Lower lobe of right lung (tissue), 2 donors: Measurements from ENCODE around the gene RASSF7. TPM values are rescaled to one million over a fixed set of nuclear protein-coding genes. Genes with fewer than 3 reads are reported as not detected.

ENCODE experiments used
- ATAC-seq, 2 donors: fragments of 200-7000 bp; cut with Tn5 transposase; one replicate each; pipeline ENCODE4 v1.9.1; 2020 to 2022; ENCODE audit warnings: mild to moderate bottlenecking in 2 of 2, moderate library complexity in 2 of 2
- DNase-seq: peaks from one replicate; pipeline ENCODE4 v3.0.0-alpha.2; 2020
- H3K27ac ChIP-seq: fragments of 200-600 bp; one replicate; pipeline ENCODE4 v1.8.0; 2022
- H3K27me3 ChIP-seq: fragments of 200-600 bp; one replicate; pipeline ENCODE4 v1.8.0; 2022; ENCODE audit warnings: low read depth
- H3K36me3 ChIP-seq: fragments of 200-600 bp; one replicate; pipeline ENCODE4 v1.8.0; 2022; ENCODE audit warnings: mild to moderate bottlenecking
- H3K4me1 ChIP-seq: fragments of 200-600 bp; one replicate; pipeline ENCODE4 v1.8.0; 2022
- H3K4me3 ChIP-seq: fragments of 200-600 bp; one replicate; pipeline ENCODE4 v1.8.0; 2022; ENCODE audit warnings: mild to moderate bottlenecking
- H3K9me3 ChIP-seq: fragments of 200-600 bp; one replicate; pipeline ENCODE4 v1.8.0; 2022
- intact Hi-C: fragments of 100-400 bp; cut with DNase I; formaldehyde crosslinking; loops from one replicate; pipeline ENCODE4 v1.11.0; 2022
- total RNA-seq: library from RNA; stranded (reverse); fragmentation: NEBNext Ultra II Directional; extraction: Animal tissue kit (Norgen Biotek cat#: 25700); gene quantifications from one replicate; pipeline ENCODE4 v1.2.1, GENCODE V29; 2021
- TF ChIP-seq, protein P1 (sequence below): fragments of 200-600 bp; IDR thresholded peaks from one replicate; pipeline ENCODE4 v1.8.0; 2022; ENCODE audit warnings: antibody characterized with exemption, mild to moderate bottlenecking
- donor health status: DM: no; HTN: yes; CAD: no; lungs with severe emphysema.

Gene RASSF7
- total RNA-seq, 1 donor from 2014 or later = 71.5 TPM

DNA sequence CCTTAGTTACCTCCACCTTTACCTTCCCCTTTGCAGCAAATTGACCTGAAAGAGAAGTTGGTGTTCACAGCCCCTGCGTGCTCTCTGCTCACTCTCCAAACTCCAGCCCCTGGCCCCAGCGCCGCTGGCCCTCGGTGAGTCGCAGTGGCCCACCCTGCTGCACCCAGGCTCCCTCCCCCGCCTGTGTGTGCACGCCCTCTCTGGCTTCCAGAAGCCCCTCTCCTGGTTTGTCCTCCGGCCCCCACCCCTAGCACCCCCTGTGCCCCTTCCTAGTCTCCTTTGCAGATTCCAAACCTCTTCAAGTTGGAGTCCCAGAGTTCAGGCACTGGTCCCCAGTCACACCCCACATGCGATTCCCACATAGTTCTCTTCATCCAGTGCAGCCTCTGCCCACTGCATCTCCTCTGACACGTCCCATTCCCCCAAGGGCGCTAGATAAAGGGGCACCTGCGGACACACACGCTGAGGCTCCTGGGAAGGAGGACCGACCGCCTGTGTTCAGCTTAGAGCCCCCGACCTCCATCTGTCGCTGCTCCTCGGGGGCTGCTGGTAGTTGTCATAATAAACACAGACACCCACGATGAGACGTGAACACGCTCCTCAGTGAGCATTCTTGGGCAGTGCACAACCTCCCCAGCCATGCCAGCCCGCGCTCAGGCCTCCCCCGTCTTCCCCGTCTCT lies 14.0 kb downstream of the RASSF7 start:
- intact Hi-C loops = no loop called here
- DNase-seq = no peak
- H3K4me1 ChIP-seq = peaks cover 56% of the 10 kb centered on the region

DNA sequence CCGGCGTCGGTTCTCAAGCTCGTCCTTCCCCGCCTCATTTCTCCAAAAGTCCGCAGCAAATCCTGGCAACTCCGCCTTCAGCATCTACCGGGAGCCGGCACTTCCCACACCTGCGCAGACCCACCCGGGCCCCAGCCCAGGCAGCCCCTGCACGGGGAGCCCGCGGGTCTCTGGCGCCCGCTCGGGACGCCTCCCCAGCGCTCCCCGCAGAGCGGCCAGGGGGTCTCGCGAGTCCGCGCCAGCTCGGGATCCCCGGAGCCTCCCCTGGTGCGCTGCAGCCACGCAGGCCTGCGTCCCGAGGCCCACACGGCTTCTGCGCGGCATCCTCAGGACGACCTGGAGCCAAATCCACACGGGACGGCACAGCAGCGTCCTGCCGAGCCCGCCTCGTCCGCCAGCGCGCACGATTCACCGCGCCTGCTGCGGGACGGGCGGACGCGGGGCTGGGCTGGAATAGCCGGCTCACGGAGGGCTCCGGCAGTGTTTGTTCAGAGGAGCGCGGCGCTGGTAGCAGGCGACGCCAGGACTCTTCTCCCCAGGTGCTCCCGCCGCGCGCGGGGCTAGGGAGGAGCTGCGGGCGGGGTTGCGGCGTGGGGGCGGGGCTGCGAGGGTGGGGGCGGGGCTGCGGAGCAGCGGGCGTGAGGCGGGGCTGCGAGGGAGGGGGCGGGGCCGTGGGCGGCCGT lies 14.7 kb downstream of the RASSF7 start:
- Histone ChIP-seq H3K4me3 (peak overlapping the region; percentile 78), H3K9me3 (no peaks in the 10 kb centered on the region), H3K4me1 (peaks cover 63% of the 10 kb centered on the region), H3K36me3 (no peaks in the 10 kb centered on the region), H3K27ac (peak overlapping the region; percentile 66), H3K27me3 (no peaks in the 10 kb centered on the region)
- peak; percentile 20 to 82 for ATAC-seq
- DNase-seq = peak; percentile 81
- TF ChIP-seq, protein P1, sequence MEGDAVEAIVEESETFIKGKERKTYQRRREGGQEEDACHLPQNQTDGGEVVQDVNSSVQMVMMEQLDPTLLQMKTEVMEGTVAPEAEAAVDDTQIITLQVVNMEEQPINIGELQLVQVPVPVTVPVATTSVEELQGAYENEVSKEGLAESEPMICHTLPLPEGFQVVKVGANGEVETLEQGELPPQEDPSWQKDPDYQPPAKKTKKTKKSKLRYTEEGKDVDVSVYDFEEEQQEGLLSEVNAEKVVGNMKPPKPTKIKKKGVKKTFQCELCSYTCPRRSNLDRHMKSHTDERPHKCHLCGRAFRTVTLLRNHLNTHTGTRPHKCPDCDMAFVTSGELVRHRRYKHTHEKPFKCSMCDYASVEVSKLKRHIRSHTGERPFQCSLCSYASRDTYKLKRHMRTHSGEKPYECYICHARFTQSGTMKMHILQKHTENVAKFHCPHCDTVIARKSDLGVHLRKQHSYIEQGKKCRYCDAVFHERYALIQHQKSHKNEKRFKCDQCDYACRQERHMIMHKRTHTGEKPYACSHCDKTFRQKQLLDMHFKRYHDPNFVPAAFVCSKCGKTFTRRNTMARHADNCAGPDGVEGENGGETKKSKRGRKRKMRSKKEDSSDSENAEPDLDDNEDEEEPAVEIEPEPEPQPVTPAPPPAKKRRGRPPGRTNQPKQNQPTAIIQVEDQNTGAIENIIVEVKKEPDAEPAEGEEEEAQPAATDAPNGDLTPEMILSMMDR = no peak
- intact Hi-C loops = no loop called here

More for the DNA sequence above, 14.0 kb downstream of the RASSF7 start:
- peak in 1 of 2 donors; percentile 14 for ATAC-seq
- no peaks in the 10 kb centered on the region for H3K36me3 ChIP-seq
- H3K9me3 ChIP-seq = no peaks in the 10 kb centered on the region
- H3K4me3 ChIP-seq = peak overlapping the region; percentile 78
- TF ChIP-seq, protein P1 = no peak
- H3K27ac ChIP-seq = no peak overlapping the region
- no peaks in the 10 kb centered on the region for H3K27me3 ChIP-seq

DNA sequence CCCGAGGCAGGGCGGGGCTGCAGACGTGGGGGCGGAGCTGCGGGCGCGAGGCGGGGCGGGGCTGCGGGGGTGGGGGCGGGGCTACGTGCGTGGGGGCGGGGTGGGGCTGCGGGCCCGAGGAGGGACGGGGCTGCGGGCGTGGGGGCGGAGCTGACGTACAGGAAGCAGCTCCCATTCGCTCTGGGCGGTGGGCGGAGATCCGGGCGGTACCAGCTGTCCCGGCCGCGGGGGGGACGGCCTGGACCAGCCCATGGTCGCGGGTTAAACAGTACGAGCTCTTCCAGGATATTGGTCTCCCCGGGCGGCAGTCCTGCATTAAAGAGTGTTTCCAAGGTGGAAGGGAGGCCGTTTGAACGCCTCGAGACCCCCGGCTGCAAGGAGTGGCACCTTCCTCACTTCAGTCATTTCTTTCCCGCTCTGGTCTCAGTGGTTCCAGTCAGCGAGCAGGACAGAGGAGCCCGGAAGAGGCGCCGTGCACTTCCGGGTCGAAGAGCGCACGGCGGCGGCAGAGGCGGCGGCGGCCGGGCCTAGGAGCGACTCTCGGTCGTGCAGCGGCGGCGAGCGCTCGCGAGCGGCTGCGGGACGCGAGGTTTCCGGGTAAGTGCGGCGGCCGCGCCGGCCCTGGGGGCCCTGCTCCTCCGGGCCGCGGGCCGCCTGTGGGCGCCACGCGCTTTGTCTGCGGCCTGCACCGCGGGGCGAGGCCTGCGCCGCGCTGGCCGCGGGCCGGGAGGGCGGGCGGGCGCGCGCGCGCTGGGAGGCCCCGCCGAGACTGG lies 15.4 kb downstream of the RASSF7 start, which contains the start of gene PHRF1:
TSS of gene PHRF1 (plus strand) at position 475 of the 773 bp plus-strand sequence. CDS start 5,043 bp downstream, outside the sequence.
- Histone ChIP-seq H3K4me3 (peak within 1 kb of the TSS; percentile 78), H3K27me3 (no peaks in the 10 kb centered on the region), H3K9me3 (no peaks in the 10 kb centered on the region), H3K4me1 (peaks cover 67% of the 10 kb centered on the region), H3K27ac (peak within 1 kb of the TSS; percentile 95), H3K36me3 (no peaks in the 10 kb centered on the region)
- intact Hi-C loops = no loop called here
- ATAC-seq = peak; percentile 93 to 95
- TF ChIP-seq, protein P1 = no peak
- DNase-seq = peak; percentile 98

DNA sequence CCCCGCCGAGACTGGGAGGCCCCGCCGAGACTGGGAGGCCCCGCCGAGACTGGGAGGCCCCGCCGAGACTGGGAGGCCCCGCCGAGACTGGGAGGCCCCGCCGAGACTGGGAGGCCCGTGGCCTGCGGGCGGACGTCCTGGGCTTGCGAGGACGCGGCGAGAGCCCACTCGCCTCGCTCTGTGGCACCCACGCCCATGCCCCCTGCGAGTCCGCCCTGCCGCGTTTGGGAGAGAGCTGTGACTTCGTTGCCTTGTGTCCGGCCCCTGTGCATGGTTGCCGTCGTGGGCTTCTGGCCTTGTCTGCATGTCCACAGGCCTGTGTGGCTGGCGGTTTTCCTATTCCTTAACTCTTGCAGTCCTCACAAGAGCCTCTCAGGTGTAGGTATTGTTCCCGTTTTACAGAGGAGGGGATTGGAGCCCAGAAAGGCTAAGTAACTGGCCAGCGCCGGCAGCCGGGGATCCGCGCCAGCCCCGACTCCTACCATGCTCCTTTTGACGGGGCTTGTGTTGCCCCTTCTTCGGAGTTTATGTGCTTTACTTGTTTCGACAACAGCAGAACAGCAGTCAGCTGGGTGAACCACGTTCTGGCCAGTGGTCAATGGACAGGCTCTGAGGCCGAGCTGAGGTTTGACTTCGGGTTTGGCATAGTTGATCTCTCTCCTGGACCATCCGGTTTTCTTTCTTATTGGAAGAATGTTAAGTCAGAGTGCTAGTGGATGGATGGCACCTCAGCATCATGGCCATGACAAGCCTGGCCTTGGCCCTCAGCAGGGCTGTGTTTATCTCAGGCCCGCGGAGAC lies 16.2 kb downstream of the RASSF7 start:
- TF ChIP-seq, protein P1 = no peak
- H3K4me1 ChIP-seq = peaks cover 67% of the 10 kb centered on the region
- ATAC-seq (no peak), DNase-seq (no peak)
- H3K36me3 ChIP-seq = peaks cover 5% of the 10 kb centered on the region
- H3K27me3 ChIP-seq = no peaks in the 10 kb centered on the region
- peak overlapping the region; percentile 74 for H3K27ac ChIP-seq
- intact Hi-C loops = no loop called here
- no peaks in the 10 kb centered on the region for H3K9me3 ChIP-seq
- peak overlapping the region; percentile 75 for H3K4me3 ChIP-seq

DNA sequence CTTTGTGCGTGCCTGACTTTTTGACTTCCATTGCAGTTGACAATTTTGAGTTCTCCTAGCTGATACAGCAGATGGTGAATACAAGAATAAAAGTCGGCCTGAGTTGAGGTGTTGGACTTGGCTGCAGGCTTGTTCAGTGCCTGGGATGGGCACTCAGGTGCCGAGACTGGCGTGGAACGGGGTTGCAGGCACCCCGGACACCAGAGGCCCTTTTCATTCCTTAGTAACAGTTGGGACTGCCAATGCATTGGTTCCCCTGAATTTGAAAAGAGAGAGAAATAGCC lies 16.8 kb downstream of the RASSF7 start:
- Histone ChIP-seq H3K4me3 (peak overlapping the region; percentile 75), H3K27ac (no peak overlapping the region), H3K9me3 (no peaks in the 10 kb centered on the region), H3K27me3 (no peaks in the 10 kb centered on the region), H3K4me1 (peaks cover 67% of the 10 kb centered on the region), H3K36me3 (peaks cover 10% of the 10 kb centered on the region)
- TF ChIP-seq, protein P1 = no peak
- intact Hi-C loops = no loop called here
- ATAC-seq (no peak), DNase-seq (no peak)
